GM21515 (cell line): Measurements from ENCODE around the gene MTMR6.

Experiments
- ATAC-seq: cut with Tn5 transposase; IDR thresholded peaks from one replicate; pipeline ENCODE4 v1.9.1; 2021; ENCODE audit not compliant: unreplicated experiment

MTMR6 gene

GRCh38 chr13:25280396-25280795, 6.9 kb downstream of the MTMR6 start:
- no peak for ATAC-seq

GRCh38 chr13:25276748-25277147, 10.5 kb downstream of the MTMR6 start:
- ATAC-seq, result no peak

DNA sequence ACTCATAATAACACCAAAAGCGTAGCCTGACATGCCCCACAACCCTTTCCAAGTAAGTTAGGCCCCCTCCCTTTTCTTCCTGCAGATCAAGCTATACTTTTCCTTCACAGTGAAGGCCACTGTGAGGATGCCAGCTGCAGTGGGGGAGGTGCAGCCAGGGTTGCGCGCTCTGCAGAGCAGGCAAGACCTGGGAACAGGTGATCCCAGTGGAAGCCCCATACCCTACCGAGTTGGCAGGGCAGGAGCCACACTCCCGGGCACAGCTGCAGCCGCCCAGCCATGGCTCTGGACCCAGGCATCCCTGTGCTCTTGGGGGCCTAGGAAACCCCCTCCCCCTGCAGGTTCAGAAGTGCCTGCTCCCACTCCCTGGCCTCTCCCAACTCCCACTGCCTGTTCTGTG, 18.7 kb downstream of the MTMR6 start:
- no peak for ATAC-seq

- ATAC-seq, result no peak
These were observed 19.6 kb downstream of the MTMR6 start for GRCh38 chr13:25267715-25268114.

DNA sequence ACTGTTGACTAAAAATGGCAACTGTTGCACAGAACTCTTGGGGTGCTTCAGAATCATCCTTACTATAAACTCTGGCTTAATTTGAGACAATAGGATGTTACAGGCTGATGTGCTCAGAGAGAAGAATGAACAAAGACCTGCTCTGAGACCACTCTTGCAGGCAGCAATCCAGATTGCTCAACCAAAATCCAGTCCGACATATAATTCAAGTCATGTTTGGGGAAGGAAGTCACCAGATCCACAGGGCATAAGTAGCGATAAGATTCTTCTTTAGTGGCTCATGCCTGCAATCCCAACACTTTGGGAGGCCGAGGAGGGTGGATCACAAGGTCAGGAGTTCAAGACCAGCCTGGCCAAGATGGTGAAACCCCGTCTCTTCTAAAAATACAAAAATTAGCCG, 20.6 kb downstream of the MTMR6 start:
- ATAC-seq, result no peak

DNA sequence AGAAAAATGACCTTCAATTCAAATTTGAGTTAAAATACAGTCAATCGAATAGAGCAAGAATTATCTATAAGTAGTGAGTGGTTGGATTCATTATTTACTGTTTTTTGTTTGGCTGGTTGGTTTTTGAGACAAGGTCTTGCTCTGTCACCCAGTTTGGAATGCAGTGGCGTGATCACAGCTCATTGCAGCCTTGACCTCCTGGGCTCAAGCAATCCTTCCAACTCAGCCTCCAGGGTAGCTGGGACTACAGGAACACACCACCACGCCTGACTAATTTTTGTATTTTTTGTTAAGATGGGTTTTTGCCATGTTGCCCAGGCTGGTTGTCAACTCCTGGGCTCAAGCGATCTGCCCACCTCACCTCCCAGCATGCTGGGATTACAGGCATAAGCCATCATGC, 25.0 kb downstream of the MTMR6 start:
- ATAC-seq, result no peak

DNA sequence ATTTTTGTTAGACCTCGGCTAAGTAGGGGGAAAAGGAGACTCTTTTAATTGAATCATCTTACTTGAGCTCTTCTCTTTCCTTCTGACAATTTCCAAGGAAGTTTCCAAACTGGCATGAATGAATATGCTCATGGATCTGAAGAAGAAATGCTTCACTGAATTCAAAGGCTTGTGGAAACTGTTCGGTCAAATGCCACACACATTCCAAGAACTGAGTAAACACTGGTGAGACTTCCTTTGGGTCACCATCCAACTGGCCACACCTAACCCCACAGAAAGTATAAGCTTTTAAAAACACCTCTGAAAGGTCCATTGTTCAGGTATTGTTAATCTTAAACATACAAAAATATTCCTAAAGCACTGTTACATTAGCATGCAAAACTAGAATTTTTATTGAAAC, 33.6 kb downstream of the MTMR6 start:
- no peak for ATAC-seq

GRCh38 chr13:25252752-25253151, 34.5 kb downstream of the MTMR6 start:
- ATAC-seq, result no peak

DNA sequence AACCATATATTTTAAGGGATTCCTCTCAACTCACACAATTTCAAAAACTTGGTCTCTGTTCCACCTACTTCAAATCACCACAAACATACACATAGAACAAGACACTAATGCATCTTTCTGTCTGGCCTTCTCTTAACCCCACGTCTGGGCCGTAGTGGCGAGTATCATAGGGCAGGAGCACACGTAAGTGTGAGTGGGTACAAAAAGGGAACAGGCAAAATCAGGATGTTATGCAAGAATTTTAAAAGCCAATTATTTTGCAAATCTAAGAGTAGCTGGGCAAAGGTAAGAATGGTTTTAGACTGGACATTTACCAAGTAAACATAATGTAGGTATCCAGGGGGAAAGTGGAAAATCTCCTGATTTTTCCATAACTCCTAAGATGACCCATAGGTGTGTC, 35.1 kb downstream of the MTMR6 start:
- ATAC-seq, result no peak

- ATAC-seq, result no peak
These were observed 38.2 kb downstream of the MTMR6 start for GRCh38 chr13:25249001-25249543.

DNA sequence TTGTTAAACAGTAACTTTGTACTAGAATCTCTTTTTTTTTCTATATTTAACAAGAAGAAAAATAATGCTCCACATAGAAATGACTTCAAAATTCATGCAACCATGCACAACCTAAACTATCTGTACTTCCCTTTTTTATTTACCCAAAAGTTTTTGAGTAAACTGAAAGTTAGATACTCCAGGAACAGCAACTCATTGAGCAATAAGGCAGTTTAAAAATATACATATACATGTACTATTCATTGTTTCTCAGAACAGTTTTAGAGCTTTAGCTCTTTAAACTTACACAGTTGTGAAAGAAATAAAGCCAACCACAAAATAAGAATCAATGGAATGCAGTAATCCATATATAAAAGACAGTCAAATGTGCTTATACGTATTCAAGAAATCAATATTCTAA, 39.2 kb downstream of the MTMR6 start:
- no peak for ATAC-seq

- no peak for ATAC-seq
These were observed 39.9 kb downstream of the MTMR6 start for GRCh38 chr13:25247360-25247759.

DNA sequence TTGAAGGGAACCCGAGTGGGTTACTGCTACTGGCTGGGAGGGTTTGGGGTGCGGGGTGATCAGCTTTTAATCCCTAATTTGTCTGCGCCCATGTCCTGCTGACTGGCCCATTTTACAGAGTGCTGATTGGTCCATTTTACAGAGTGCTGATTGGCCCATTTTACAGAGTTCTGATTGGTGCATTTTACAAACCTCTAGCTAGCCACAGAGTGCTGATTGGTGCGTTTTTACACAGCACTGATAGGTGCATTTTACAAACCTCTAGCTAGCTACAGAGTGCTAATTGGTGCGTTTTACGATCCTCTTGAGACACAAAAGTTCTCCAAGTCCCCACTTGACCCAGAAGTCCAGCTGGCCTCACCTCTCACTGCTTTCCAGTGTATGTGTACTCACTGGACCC, 43.2 kb downstream of the MTMR6 start:
- ATAC-seq, result no peak

DNA sequence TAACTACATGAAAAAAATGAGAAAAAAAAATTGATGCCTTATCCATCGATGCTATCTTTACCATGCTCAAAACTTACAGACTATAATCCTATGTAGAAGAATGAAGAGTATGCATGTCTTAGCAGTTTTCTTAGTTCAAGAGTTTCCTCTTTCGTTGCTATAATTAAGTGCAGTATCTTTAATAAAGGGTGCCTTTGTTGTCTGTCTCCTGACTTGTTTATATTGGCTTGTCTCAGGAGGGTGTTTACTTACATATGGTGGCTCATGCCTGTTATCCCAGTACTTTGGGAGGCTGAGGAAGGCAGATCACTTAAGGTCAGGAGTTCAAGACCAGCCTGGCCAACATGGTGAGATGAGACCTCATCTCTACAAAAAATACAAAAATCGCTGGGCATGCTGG, 44.3 kb downstream of the MTMR6 start:
- no peak for ATAC-seq

DNA sequence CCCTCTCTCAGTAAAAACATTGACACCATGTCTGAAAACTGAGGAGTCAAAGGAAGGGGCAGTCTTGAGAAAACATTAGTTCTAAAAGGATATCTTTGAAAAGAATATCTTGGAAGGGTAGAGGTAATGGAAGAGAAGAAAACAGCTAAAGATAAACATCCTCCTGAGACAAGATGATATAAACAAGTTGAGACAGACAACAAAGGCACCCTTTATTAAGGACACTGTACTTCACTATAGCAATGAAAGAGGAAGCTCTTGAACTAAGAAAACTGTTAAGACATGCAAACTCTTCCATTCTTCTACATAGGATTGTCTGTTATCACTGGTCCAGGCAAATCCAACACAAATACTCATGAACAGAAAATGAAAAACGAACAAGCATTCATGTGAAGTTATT, 46.3 kb downstream of the MTMR6 start:
- ATAC-seq, result no peak

DNA sequence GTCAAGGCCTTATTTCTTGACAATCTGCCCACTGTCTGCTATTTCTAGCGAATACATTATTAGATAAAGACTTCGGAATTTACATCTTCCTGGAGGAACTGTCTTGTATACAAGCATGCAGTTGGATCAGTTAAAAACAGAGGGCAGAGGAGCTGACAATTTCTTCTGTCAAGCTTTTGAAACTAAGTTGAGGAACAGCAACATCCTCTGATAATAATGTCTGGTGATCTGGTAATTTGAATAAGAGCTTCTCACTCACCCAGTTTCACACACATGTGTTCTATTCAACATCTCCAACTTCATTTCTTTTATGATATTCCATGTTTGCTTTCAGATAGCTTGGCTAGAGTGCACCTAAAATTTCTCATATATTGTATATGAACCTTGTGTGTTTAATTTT, 50.2 kb downstream of the MTMR6 start:
- no peak for ATAC-seq

- ATAC-seq, result no peak
These were observed 53.4 kb downstream of the MTMR6 start for GRCh38 chr13:25233861-25234260.

- no peak for ATAC-seq
These were observed 54.3 kb downstream of the MTMR6 start for GRCh38 chr13:25232937-25233515.

DNA sequence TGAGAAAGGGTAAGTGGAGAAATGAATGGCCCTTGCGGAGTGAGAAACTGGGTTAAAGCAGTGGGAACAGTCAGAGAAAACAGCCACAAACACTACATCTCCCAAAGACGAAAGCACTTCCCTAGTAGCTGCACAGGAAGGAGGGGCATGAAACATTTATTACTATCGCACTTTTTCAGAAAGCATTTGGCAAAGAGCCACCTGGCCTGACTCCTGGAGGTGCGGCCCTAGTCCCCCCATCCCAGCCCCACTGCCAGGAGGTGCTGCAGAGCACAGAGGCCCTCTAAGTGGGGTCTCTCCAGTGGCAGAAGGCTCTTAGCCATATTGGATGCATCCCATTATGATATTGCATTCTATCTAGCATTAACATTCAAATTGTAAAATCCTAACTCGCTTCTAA, 55.8 kb downstream of the MTMR6 start:
- no peak for ATAC-seq

DNA sequence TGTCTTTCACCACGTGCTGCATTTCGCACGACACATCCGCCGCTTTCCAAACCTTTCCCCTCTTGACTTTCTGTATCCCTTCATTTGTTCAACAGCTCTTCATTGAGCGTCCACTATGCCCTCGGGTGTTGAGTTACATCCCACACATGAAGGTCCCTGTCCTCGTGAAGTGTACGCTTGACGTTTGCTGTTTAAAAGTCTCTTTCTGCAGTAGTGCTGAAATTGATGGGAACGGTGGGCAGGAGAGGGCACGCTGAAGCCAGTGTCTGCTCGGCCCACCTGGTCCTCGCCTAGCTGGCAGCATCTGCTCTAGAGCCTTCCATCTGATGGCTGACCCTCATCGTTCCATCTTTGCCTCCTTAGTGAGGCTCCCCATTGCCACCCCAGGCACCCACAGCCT, 59.6 kb downstream of the MTMR6 start:
- no peak for ATAC-seq

GRCh38 chr13:25225970-25226369, 61.3 kb downstream of the MTMR6 start:
- no peak for ATAC-seq

GRCh38 chr13:25224151-25224550, 63.1 kb downstream of the MTMR6 start:
- ATAC-seq, result no peak

DNA sequence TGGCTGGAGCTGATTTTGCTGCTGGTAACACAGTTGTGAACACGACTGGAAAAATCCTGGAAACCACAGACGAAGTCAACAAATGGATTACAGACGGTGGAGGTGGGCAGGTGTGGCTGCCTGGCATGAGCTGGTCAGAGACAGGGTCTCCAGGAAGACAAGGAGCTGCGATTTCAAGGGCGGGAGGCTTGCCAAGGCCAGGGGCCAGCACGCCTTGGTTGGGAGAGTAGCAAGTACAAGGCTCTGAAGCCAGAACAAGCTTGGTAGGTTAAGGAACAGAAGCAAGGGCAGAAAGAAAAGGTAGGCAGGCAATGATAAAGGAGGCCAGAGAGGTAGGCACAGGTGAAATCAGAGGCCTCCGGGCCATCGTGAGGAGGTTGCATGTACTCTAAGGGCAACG, 64.5 kb downstream of the MTMR6 start:
- no peak for ATAC-seq
